Measurements from ENCODE around the gene STAT5B. TPM values are rescaled to one million over a fixed set of nuclear protein-coding genes. Genes with fewer than 3 reads are reported as not detected.
A peak's percentile ranks its signal among the peaks of the same experiment; 100 is the strongest.

The STAT5B gene
- total RNA-seq, 1 donor: 23.0 TPM

GRCh38 chr17:42275527-42276358, 448 bp downstream of the STAT5B start:
- no peak for DNase-seq (ENCODE audit: low read depth)
- TF ChIP-seq CTCF (IDR thresholded peaks at IDR 0.05; ENCODE audit: insufficient read depth, low read length): no peak
- peak overlapping the region; percentile 83 for H3K4me3 ChIP-seq (ENCODE audit: low read depth, low read length)

- H3K4me3 ChIP-seq (ENCODE audit: low read depth, low read length): peak overlapping the region; percentile 83
- TF ChIP-seq CTCF (IDR thresholded peaks at IDR 0.05; ENCODE audit: insufficient read depth, low read length): no peak
- DNase-seq (ENCODE audit: low read depth): peak; percentile 55
These were observed 1.2 kb downstream of the STAT5B start for GRCh38 chr17:42274812-42275526.

GRCh38 chr17:42274253-42274542, 2.0 kb downstream of the STAT5B start:
- TF ChIP-seq CTCF (IDR thresholded peaks at IDR 0.05; ENCODE audit: insufficient read depth, low read length): no peak
- no peak overlapping the region for H3K4me3 ChIP-seq (ENCODE audit: low read depth, low read length)

GRCh38 chr17:42273474-42274252, 2.5 kb downstream of the STAT5B start:
- no peak for DNase-seq (ENCODE audit: low read depth)
- no peak overlapping the region for H3K4me3 ChIP-seq (ENCODE audit: low read depth, low read length)
- no peak for TF ChIP-seq CTCF (IDR thresholded peaks at IDR 0.05; ENCODE audit: insufficient read depth, low read length)

More at GRCh38 chr17:42274253-42274542, 2.0 kb downstream of the STAT5B start:
- DNase-seq (ENCODE audit: low read depth): no peak

GRCh38 chr17:42272162-42272907, 3.9 kb downstream of the STAT5B start:
- no peak for TF ChIP-seq CTCF (IDR thresholded peaks at IDR 0.05; ENCODE audit: insufficient read depth, low read length)
- no peak for DNase-seq (ENCODE audit: low read depth)
- no peak overlapping the region for H3K4me3 ChIP-seq (ENCODE audit: low read depth, low read length)

- no peak for DNase-seq (ENCODE audit: low read depth)
- no peak for TF ChIP-seq CTCF (IDR thresholded peaks at IDR 0.05; ENCODE audit: insufficient read depth, low read length)
- H3K4me3 ChIP-seq (ENCODE audit: low read depth, low read length): no peak overlapping the region
These were observed 4.5 kb downstream of the STAT5B start for GRCh38 chr17:42271779-42272035.
